Transverse colon (tissue), 4 donors: ENCODE results near the gene ANKAR.

Source experiments
- CTCF ChIP-seq, 5 experiments: fragments of 200-600 bp in 3 of 5; fragments of 450-650 bp in 2 of 5; sonication (generic) in 3 of 5; IDR thresholded peaks; 1 replicate in 2 of 5; 2 replicates in 3 of 5; pipeline ENCODE4 v1.5.1; 2016 to 2017; ENCODE audit warnings: antibody characterized with exemption in 5 of 5, inconsistent platforms in 3 of 5, mild to moderate bottlenecking in 2 of 5, moderate library complexity in 1 of 5
- POLR2A ChIP-seq: fragments of 450-650 bp; IDR thresholded peaks from one replicate; pipeline ENCODE4 v1.6.1; 2016; ENCODE audit warnings: antibody characterized with exemption, mild to moderate bottlenecking, moderate library complexity
- POLR2AphosphoS5 ChIP-seq, 3 donors: sonication (generic); formaldehyde crosslinking; IDR thresholded peaks; one replicate each; pipeline ENCODE4 v1.6.1; 2016; ENCODE audit warnings: antibody characterized with exemption in 3 of 3

DNA sequence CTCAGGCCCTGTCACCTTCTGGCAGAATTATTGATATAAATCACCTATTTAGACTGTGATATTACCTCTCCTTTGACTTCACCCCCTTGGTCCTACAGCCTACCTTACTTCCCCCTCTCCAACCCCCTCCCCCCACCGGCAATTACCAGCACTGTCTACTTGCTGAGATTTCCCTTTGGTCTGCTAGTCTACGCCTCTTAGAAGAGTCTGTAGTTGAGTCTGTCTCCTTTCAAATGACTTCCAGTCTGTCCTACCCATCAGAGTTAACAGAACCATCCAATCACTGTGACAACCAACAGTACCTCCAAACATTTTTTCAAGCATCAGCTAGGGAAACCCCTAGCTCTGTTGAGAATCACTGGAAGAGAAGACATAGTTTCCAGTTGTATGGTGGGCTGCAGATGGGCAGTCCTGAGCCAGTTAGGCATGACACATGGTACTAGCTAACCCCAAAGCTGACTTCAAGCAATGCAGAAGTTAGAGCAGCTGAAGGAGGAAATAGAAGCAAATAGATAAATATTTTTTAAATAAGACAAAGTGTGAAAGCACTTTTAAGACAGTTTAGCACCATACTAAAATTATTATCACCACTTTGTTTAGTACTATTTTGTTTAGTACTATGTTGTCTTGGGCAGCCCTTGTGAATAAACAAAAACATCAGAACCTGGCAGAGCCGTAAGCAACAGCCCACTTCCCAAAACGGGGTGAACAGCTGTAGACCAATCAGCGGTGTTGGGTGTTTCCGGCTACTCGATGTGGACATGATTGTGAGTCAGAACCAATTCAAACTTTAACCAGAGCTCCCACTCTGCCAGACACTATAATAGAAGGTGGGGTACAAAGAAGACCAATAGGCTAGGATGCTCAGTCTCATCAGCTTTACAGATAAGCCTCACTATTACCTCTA lies 15.9 kb upstream of the ANKAR start:
- no peak for TF ChIP-seq POLR2A
- no peak for TF ChIP-seq POLR2AphosphoS5 (IDR thresholded peaks at IDR 0.05)
- TF ChIP-seq CTCF (IDR thresholded peaks at IDR 0.05): no peak
